PC-3 (cell line): ENCODE data around the gene TMEM164. TPM values are rescaled to one million over a fixed set of nuclear protein-coding genes. Genes with fewer than 3 reads are reported as not detected.

Experiments
- ATAC-seq: fragments of 200-7000 bp; cut with Tn5 transposase; 2 replicates; pipeline ENCODE4 v1.9.1; 2020; ENCODE audit warnings: mild to moderate bottlenecking, moderate library complexity
- BruUV-seq: library from RNA; stranded (reverse); fragments of 400-500 nt; replicated peaks from 2 replicates; lab custom pipeline; 2021; lab: Mats Ljungman, UMichigan
- CTCF ChIA-PET: fragments of 300-600 bp; sonication (Branson Sonifier 250); formaldehyde crosslinking; loops from one replicate; lab custom pipeline; 2022; ENCODE audit warnings: antibody characterized with exemption; lab: Charles Lee
- POLR2A ChIA-PET: fragments of 300-600 bp; sonication (Branson Sonifier 250); formaldehyde crosslinking; loops from one replicate; lab custom pipeline; 2022; ENCODE audit warnings: antibody characterized with exemption; ENCODE audit not compliant: unreplicated experiment; lab: Charles Lee
- DNase-seq: peaks from one replicate; pipeline ENCODE4 v3.0.0-alpha.2; 2015
- H2AFZ ChIP-seq: fragments of 300-600 bp; sonication (generic); 2 replicates; pipeline ENCODE4 v1.6.0; 2016; ENCODE audit warnings: antibody characterized with exemption, low read length
- H3F3A ChIP-seq: fragments of 300-600 bp; sonication (generic); one replicate; pipeline ENCODE4 v1.6.0; 2017; ENCODE audit warnings: antibody characterized with exemption, low read length, control low read depth, mild to moderate bottlenecking; ENCODE audit not compliant: unreplicated experiment
- H3K27ac ChIP-seq: fragments of 300-600 bp; sonication (generic); 2 replicates; pipeline ENCODE4 v1.5.1; 2016; ENCODE audit warnings: mild to moderate bottlenecking, low read length
- H3K27me3 ChIP-seq: fragments of 300-600 bp; sonication (generic); 2 replicates; pipeline ENCODE4 v1.6.1; 2016; ENCODE audit warnings: low read length, mixed read lengths
- H3K36me3 ChIP-seq: fragments of 300-600 bp; sonication (generic); 2 replicates; pipeline ENCODE4 v1.6.1; 2016; ENCODE audit warnings: low read depth, mixed run types, low read length, mixed read lengths
- H3K4me1 ChIP-seq: fragments of 300-600 bp; sonication (generic); 2 replicates; pipeline ENCODE4 v1.5.1; 2016; ENCODE audit warnings: low read length; ENCODE audit not compliant: insufficient read depth
- H3K4me2 ChIP-seq: fragments of 300-600 bp; sonication (generic); 2 replicates; pipeline ENCODE4 v1.6.0; 2016; ENCODE audit warnings: low read length
- H3K4me3 ChIP-seq: fragments of 300-600 bp; sonication (generic); 2 replicates; pipeline ENCODE4 v1.5.1; 2016; ENCODE audit warnings: mild to moderate bottlenecking, low read length, mixed read lengths
- H3K79me2 ChIP-seq: fragments of 300-600 bp; sonication (generic); 2 replicates; pipeline ENCODE4 v1.6.1; 2017; ENCODE audit warnings: low read length, mixed read lengths
- H3K9ac ChIP-seq: fragments of 300-600 bp; sonication (generic); 2 replicates; pipeline ENCODE4 v1.6.0; 2016; ENCODE audit warnings: mild to moderate bottlenecking, low read length
- H3K9me2 ChIP-seq: fragments of 300-600 bp; sonication (generic); replicated peaks from 2 replicates; pipeline ENCODE4 v1.6.1; 2016; ENCODE audit warnings: mixed run types, low read length, mixed read lengths
- H3K9me3 ChIP-seq: fragments of 300-600 bp; sonication (generic); 2 replicates; pipeline ENCODE4 v1.6.1; 2016; ENCODE audit warnings: low read length, mixed read lengths
- H4K20me1 ChIP-seq: fragments of 300-600 bp; sonication (generic); 2 replicates; pipeline ENCODE4 v1.6.1; 2016; ENCODE audit warnings: low read length, mixed read lengths
- EZH2 ChIP-seq: fragments of 300-600 bp; sonication (generic); IDR thresholded peaks from one replicate; pipeline ENCODE4 v1.6.1; 2017; ENCODE audit warnings: antibody characterized with exemption, mild to moderate bottlenecking, low read length; ENCODE audit not compliant: unreplicated experiment
- EZH2phosphoT487 ChIP-seq: fragments of 300-600 bp; sonication (generic); IDR thresholded peaks from 2 replicates; pipeline ENCODE4 v1.6.1; 2018; ENCODE audit warnings: mild to moderate bottlenecking, antibody characterized with exemption, low read length, borderline replicate concordance
- intact Hi-C: fragments of 100-400 bp; cut with micrococcal nuclease; formaldehyde crosslinking; loops from 2 replicates; pipeline ENCODE4 v1.9.0; 2023
- total RNA-seq: library from RNA; depleted of rRNA; stranded (reverse); fragments of >200 nt; gene quantifications from 2 replicates; pipeline ENCODE4 v1.2.3, GENCODE V29; 2014
- TF ChIP-seq, protein P1 (sequence below): fragments of 300-600 bp; sonication (generic); conservative IDR thresholded peaks from 2 replicates; pipeline ENCODE4 v1.5.1; 2017; ENCODE audit warnings: antibody characterized with exemption, low read depth, mild to moderate bottlenecking, low read length

Gene TMEM164
- total RNA-seq, 1 experiment from 2014 or later: 26.6 TPM

DNA sequence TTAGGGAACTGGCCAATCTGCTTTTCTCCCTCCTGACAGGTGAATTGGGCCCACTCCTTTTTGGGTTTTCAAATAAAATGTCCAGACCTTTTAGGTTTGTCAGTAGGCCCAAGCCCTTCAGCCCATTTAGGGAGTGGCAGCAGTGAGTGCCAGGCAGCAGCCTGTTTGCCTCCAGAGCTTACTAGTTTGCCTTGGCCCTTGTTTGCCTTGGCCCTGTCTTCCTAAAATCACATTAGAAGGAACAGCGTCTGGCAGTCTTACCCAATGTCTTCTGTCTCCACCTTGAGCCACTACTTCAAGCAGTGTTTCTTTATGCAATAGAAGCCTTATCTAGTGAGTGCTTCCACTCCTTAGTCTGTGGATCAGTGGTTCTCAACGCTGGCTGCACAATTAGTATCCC, 117.1 kb downstream of the TMEM164 start:
- Histone ChIP-seq H4K20me1 (no peaks in the 10 kb centered on the region), H2AFZ (no peak overlapping the region), H3K27ac (no peak overlapping the region), H3K4me3 (no peak overlapping the region), H3F3A (no peaks in the 10 kb centered on the region), H3K9ac (no peak overlapping the region), H3K4me1 (no peaks in the 10 kb centered on the region), H3K9me2 (no peaks in the 10 kb centered on the region), H3K9me3 (no peaks in the 10 kb centered on the region), H3K79me2 (no peaks in the 10 kb centered on the region), H3K36me3 (no peaks in the 10 kb centered on the region), H3K27me3 (no peaks in the 10 kb centered on the region), H3K4me2 (no peak overlapping the region)
- POLR2A ChIA-PET: no interaction called here
- CTCF ChIA-PET: no interaction called here
- no peak for DNase-seq
- ATAC-seq: peak; percentile 57
- BruUV-seq: no TSS peak
- TF ChIP-seq, protein P1, sequence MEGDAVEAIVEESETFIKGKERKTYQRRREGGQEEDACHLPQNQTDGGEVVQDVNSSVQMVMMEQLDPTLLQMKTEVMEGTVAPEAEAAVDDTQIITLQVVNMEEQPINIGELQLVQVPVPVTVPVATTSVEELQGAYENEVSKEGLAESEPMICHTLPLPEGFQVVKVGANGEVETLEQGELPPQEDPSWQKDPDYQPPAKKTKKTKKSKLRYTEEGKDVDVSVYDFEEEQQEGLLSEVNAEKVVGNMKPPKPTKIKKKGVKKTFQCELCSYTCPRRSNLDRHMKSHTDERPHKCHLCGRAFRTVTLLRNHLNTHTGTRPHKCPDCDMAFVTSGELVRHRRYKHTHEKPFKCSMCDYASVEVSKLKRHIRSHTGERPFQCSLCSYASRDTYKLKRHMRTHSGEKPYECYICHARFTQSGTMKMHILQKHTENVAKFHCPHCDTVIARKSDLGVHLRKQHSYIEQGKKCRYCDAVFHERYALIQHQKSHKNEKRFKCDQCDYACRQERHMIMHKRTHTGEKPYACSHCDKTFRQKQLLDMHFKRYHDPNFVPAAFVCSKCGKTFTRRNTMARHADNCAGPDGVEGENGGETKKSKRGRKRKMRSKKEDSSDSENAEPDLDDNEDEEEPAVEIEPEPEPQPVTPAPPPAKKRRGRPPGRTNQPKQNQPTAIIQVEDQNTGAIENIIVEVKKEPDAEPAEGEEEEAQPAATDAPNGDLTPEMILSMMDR: no peak
- no peak for TF ChIP-seq EZH2phosphoT487
- TF ChIP-seq EZH2: no peak
- intact Hi-C loops: loop anchor here (10.0 kb wide), 1 partner anchor 95 kb away; no protein-coding TSS in a partner anchor

DNA sequence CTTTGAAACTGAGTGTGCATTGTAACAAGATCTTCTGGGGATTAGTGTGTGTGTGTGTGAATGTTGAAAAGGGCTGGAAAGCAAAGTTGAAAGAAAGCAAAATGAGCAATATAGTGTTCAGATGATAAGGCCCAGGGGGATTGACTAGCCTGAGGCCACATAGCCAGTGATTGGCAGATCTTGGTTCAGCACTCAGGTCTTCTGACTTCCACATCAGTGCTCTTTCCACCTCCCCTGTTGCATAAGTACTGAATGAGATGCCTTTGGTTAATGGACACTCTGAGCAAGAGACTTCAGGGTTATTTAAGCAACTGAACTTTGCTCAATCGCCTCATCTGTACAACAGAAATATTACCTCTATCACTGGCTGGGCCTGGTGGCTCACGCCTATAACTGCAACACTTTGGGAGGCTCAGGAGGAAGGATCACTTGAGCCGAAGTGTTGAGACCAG, 120.4 kb downstream of the TMEM164 start:
- no peak overlapping the region for H3K9ac ChIP-seq
- DNase-seq (no peak), ATAC-seq (no peak)
- H3K4me3 ChIP-seq: no peak overlapping the region
- no peaks in the 10 kb centered on the region for H3K9me3 ChIP-seq
- no peak overlapping the region for H2AFZ ChIP-seq
- no peaks in the 10 kb centered on the region for H4K20me1 ChIP-seq
- no peaks in the 10 kb centered on the region for H3K27me3 ChIP-seq
- H3K9me2 ChIP-seq: no peaks in the 10 kb centered on the region
- H3F3A ChIP-seq: no peaks in the 10 kb centered on the region
- H3K27ac ChIP-seq: no peak overlapping the region
- ChIA-PET CTCF (no interaction called here), POLR2A (no interaction called here)
- no peaks in the 10 kb centered on the region for H3K4me1 ChIP-seq
- H3K79me2 ChIP-seq: no peaks in the 10 kb centered on the region
- no TSS peak for BruUV-seq
- H3K36me3 ChIP-seq: no peaks in the 10 kb centered on the region
- intact Hi-C loops: loop anchor here (10.0 kb wide), 1 partner anchor 99 kb away; no protein-coding TSS in a partner anchor
- TF ChIP-seq, protein P1: no peak
- H3K4me2 ChIP-seq: no peak overlapping the region

DNA sequence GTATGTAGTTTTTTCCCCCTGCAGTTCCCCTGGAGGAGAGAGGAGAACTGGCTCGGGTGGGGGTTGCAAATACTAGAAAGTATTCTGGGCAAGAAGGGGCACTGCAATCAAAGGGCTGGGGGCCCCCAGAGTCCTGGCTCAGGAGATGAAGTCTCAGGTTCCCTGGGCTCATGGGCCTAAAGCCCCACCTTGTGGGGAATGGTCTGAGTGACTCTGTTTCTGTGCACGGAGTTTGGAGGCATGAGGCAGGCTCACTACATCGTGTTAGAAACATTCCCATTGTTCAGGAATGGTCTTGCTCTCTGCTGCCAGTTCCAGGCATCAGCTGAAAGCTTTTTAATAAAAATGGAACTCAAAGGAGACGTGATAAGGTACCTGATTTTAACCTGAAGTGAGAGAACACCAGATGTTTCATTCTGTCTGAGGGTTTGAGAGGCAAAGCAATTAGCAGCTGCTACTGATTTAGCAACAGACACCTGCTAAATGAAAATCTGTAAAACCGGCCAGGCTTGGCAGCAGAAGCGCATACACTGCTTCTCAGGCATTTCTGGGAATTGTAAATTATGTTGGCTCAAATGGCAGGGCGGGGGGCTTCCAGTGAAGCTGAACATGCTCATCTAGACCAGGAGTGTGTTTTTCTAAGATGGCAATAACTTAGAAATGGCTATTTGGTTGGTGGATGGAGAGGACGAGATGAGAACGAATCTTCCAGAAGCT, 122.7 kb downstream of the TMEM164 start:
- no peak overlapping the region for H2AFZ ChIP-seq
- H3K9ac ChIP-seq: no peak overlapping the region
- ATAC-seq (peak; percentile 53), DNase-seq (peak; percentile 24)
- TF ChIP-seq, protein P1: peak; percentile 49
- TF ChIP-seq EZH2: no peak
- no peak overlapping the region for H3K4me3 ChIP-seq
- H3F3A ChIP-seq: no peaks in the 10 kb centered on the region
- H3K27ac ChIP-seq: no peak overlapping the region
- H3K9me2 ChIP-seq: no peaks in the 10 kb centered on the region
- no TSS peak for BruUV-seq
- ChIA-PET CTCF (no interaction called here), POLR2A (no interaction called here)
- no peaks in the 10 kb centered on the region for H3K9me3 ChIP-seq
- H3K4me2 ChIP-seq: no peak overlapping the region
- no peaks in the 10 kb centered on the region for H4K20me1 ChIP-seq
- intact Hi-C loops: loop anchor here (1.0 to 10.0 kb wide), 2 partner anchors 101 to 214 kb away; no protein-coding TSS in a partner anchor
- no peaks in the 10 kb centered on the region for H3K4me1 ChIP-seq
- no peaks in the 10 kb centered on the region for H3K27me3 ChIP-seq
- no peaks in the 10 kb centered on the region for H3K36me3 ChIP-seq
- no peaks in the 10 kb centered on the region for H3K79me2 ChIP-seq
